Right renal cortex interstitium (tissue), 3 donors: ENCODE data around the gene TBC1D3H. TPM values are rescaled to one million over a fixed set of nuclear protein-coding genes. Genes with fewer than 3 reads are reported as not detected.
"Not testable (repeated sequence)": the region's sequence is repeated elsewhere in the genome, so short reads cannot be mapped to it uniquely, and the experiment has no call there.

Experiments used
- DNase-seq, 3 donors: peaks; one replicate each; pipeline ENCODE4 v3.0.0-alpha.2; 2013; ENCODE audit warnings: low read depth in 3 of 3, low spot score in 2 of 3
- polyA plus RNA-seq, 3 donors: library from polyadenylated mRNA; unstranded; fragments of 120-200 nt; gene quantifications; one replicate each; pipeline ENCODE4 v1.2.1, GENCODE V29; 2013; ENCODE audit not compliant: insufficient read length in 3 of 3

TBC1D3H gene
- not detected for polyA plus RNA-seq

DNA sequence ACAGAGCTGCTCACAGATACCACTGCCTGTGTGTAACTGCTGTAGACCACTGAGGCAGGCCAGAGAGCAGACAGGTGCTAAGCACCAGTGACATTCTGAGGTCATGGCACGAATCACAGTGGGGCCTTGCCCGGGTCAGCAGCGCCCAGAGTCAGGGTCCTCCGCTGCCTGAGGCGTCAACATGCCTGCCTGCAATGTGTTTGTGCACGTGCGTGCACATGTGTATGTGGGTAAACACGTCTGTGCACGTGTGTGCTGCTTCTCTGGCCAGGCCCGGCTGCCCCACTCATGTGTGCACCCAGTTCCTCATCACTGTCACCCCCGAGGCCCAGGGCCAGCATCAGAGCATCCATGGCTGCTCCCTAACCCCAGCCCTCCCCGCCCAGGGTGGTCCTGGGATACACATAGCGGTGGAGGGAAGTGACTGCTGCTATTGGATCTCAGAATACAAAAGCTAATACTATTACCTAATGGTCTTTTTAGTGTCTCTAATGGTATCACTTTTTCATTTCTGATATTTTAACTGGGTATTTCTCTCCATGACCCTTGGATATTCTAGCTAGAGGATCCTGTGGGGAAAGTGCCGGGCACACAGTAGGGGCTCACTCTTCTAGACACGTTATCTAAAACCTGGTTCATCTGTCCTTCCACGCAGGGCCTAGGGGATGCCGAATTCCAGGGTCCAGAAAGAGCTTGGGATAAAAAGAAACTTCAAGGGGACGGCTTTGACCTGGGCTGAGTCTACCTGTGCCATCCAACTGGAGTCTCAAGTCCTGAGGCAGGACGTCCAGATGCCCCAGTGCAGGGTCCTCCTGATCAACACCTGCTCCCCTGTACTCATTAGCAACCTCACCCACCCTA lies at the start of gene TBC1D3H:
TSS of gene TBC1D3H (minus strand) at position 51 of the 861 bp plus-strand sequence. CDS start 1,540 bp downstream, outside the sequence.
- not testable (repeated sequence) for DNase-seq

DNA sequence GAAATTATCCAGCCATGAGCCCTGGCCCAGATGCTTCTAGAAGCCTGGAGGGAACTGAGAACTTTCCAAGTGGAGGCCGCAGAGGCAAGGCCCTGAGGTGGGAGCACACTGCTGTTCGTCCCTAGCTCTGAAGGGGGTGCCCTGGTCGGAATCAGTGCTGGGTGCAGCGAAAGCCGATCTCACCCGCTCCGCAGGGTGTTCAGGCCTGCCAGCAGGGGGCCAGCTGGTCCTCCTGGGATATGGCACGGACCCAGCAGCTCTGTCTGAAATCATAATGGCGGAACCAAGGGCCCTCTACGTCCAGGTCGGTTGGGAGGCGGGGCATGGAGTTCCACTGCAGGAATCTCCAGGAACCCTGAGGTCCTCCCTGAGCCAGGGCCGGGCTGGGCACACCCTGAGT lies 40.7 kb upstream of the TBC1D3H start:
- DNase-seq, result not testable (repeated sequence)

DNA sequence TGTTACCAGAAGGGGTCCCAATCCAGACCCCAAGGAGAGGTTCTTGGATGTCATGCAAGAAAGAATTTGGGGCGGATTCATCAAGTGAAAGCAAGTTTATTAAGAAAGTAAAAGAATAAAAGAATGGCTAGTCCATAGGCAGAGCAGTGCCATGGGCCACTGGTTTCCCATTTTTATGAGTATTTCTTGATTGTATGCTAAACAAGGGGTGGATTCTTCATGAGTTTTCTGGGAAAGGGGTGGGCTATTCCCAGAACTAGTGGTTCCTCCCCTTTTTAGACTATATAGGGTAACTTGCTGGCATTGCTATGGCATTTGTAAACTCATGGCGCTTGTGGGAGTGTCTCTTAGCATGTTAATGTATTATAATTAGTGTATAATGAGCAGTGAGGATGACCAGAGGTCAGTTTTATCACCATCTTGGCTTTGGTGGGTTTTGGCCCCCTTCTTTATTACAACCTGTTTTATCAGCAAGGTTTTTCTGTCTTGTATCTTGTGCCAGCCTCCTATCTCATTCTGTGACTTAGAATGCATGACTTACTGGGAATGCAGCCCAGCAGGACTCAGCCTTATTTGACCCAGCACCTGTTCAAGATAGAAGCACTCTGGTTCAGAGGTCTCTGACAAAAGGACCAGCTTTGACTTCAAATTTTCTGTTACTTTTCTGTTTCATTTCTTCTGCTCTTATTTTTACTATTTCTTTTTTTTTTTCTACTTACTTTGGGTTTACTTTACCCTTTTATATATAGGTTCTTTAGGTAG lies 27.1 kb upstream of the TBC1D3H start:
- DNase-seq, result not testable (repeated sequence)

DNA sequence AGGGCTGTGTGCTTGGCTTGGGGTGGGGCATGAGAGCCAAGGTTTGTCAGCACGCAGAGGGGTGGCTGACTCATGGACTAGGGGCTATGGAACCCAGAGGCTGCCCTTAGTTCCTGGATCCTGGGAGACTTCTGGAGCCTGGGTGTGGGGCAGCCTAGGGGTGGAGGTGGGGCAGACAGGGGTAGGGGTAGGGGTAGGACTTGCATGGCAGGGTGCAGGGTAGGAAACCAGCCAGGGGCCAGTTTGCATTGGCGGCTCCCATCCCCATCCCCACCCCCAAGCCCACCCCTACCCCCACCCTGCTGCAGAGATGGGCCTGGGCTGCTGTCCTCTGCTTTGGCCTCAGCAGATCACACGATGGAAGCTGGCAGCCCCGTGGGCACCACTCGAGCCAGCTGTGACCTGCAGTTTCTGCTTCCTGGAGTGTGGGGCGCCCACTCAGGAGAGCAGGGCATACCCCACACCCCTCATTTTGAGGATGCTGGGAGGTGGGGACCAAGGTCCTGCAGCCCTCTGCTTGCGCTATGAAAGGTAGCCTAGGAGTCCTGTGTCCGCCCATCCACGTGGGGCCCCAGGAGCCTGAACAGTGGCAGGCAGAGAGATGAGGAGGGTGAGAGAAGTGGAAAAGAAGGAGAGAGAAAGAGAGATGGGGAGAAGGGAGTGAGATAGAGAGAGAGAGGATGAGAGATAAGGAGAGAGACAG lies 2.9 kb upstream of the TBC1D3H start:
- not testable (repeated sequence) for DNase-seq

DNA sequence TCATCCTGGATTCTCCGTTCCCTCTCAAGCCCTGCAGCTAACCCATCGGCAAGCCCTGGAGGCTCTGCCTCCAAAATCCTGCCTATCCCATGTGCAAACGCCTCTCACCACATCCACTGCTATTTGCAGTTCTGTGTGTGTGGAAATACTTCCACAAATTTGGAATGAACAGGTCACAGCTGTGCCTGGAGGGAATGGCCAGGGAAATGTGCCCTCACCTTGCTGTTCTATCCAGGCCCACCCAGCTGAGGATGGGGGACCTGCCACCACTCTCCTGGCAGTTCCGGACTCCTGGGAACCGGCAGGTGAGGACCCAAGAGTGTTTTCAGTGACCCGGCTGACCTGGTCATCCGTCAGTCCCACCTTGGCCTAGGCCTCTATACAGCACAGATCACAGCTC lies 12.3 kb downstream of the TBC1D3H start:
- DNase-seq, result not testable (repeated sequence)

DNA sequence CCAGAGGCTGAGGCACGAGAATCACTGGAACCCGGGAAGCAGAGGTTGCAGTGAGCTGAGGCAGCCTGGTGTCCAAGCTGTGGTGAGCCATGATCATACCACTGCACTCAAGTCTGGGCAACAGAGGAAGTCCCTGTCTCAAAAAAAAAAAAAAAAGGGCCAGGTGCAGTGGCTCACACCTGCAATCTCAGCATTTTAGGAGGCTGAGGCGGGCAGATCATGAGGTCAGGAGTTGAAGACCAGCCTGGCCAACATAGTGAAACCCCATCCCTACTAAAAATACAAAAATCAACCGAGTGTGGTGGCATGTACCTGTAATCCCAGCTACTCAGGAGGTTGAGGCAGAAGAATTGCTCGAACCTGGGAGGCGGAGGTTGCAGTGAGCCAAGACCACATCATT lies 25.7 kb downstream of the TBC1D3H start:
- not testable (repeated sequence) for DNase-seq

Other genes with a start within 250 kb of the TBC1D3H start
- gene TBC1D3B, start 211.8 kb downstream of the TBC1D3H start, polyA plus RNA-seq, result 1 to 10 TPM; 3.4 to 5.0 (median 4.0) TPM
- gene CCL3L1, start 191.7 kb downstream of the TBC1D3H start, polyA plus RNA-seq, result 1 to 10 TPM; 1.6 to 2.1 (median 1.6) TPM
- gene CCL4L2, start 177.4 kb downstream of the TBC1D3H start, polyA plus RNA-seq, result 1 to 10 TPM; 2.4 to 4.6 (median 3.2) TPM
- gene TBC1D3I, start 123.9 kb downstream of the TBC1D3H start, polyA plus RNA-seq, result not detected
- gene TBC1D3G, start 64.6 kb downstream of the TBC1D3H start, polyA plus RNA-seq, result not detected
- gene ZNHIT3, start 98.2 kb upstream of the TBC1D3H start, polyA plus RNA-seq, result 10 to 100 TPM; 69.1 to 80.4 (median 76.1) TPM
- 10 to 100 TPM; 33.7 to 34.9 (median 34.1) TPM for gene MYO19, start 146.4 kb upstream of the TBC1D3H start, polyA plus RNA-seq
- 10 to 100 TPM; 11.0 to 14.3 (median 12.6) TPM for gene PIGW, start 146.6 kb upstream of the TBC1D3H start, polyA plus RNA-seq
- gene GGNBP2, start 156.5 kb upstream of the TBC1D3H start, polyA plus RNA-seq, result 10 to 100 TPM; 83.2 to 87.8 (median 85.3) TPM
- gene DHRS11, start 203.4 kb upstream of the TBC1D3H start, polyA plus RNA-seq, result 10 to 100 TPM; 22.6 to 27.7 (median 23.6) TPM
- 1 to 10 TPM; 2.9 to 3.5 (median 3.5) TPM for gene MRM1, start 213.1 kb upstream of the TBC1D3H start, polyA plus RNA-seq